Activated naive CD8-positive, alpha-beta T cell treated with anti-CD3 and anti-CD28 coated beads for 36 hours (primary cell): ENCODE results near the gene TMEM59L. TPM values are rescaled to one million over a fixed set of nuclear protein-coding genes. Genes with fewer than 3 reads are reported as not detected.
"Not testable (repeated sequence)": the region's sequence is repeated elsewhere in the genome, so short reads cannot be mapped to it uniquely, and the experiment has no call there.

Experiments used
- DNase-seq: peaks from one replicate; pipeline ENCODE4 v3.0.0; 2021
- H3K27ac Mint-ChIP-seq: one replicate; pipeline ENCODE4 v1.8.0; 2022; ENCODE audit warnings: mild to moderate bottlenecking, moderate library complexity, mixed read lengths
- H3K27me3 Mint-ChIP-seq: one replicate; pipeline ENCODE4 v1.8.0; 2022; ENCODE audit warnings: mild to moderate bottlenecking, mixed read lengths
- H3K36me3 Mint-ChIP-seq: one replicate; pipeline ENCODE4 v1.8.0; 2021; ENCODE audit warnings: mild to moderate bottlenecking, mixed read lengths
- H3K4me1 Mint-ChIP-seq: one replicate; pipeline ENCODE4 v1.8.0; 2021; ENCODE audit warnings: mixed read lengths
- H3K4me3 Mint-ChIP-seq: one replicate; pipeline ENCODE4 v1.8.0; 2022; ENCODE audit warnings: mild to moderate bottlenecking, moderate library complexity, mixed read lengths
- H3K9me3 Mint-ChIP-seq: one replicate; pipeline ENCODE4 v1.8.0; 2022; ENCODE audit warnings: mixed read lengths
- total RNA-seq, 2 experiments: library from RNA; stranded (reverse); gene quantifications; one replicate each; pipeline ENCODE4 v1.2.3, GENCODE V29; 2021

TMEM59L gene
- total RNA-seq, 2 experiments from 2014 or later: not detected

GRCh38 chr19:18590273-18591272 is 22.1 kb upstream of the TMEM59L start:
- Mint-ChIP-seq H3K4me3 (peak overlapping the region; percentile 92), H3K27me3 (peaks cover 6% of the 10 kb centered on the region), H3K36me3 (peaks cover 15% of the 10 kb centered on the region), H3K4me1 (peaks cover 33% of the 10 kb centered on the region), H3K9me3 (no peaks in the 10 kb centered on the region), H3K27ac (peak overlapping the region; percentile 96)
- no peak for DNase-seq

- Mint-ChIP-seq H3K9me3 (no peaks in the 10 kb centered on the region), H3K27me3 (peaks cover 13% of the 10 kb centered on the region), H3K27ac (no peak overlapping the region), H3K36me3 (peaks cover 15% of the 10 kb centered on the region), H3K4me1 (peaks cover 40% of the 10 kb centered on the region), H3K4me3 (no peak overlapping the region)
- DNase-seq: no peak
These were observed 20.8 kb upstream of the TMEM59L start for GRCh38 chr19:18591735-18592385.

- Mint-ChIP-seq H3K27me3 (peaks cover 13% of the 10 kb centered on the region), H3K36me3 (peaks cover 15% of the 10 kb centered on the region), H3K4me1 (peaks cover 36% of the 10 kb centered on the region)
- not testable (repeated sequence) for H3K4me3 Mint-ChIP-seq, H3K27ac Mint-ChIP-seq, H3K9me3 Mint-ChIP-seq, DNase-seq
These were observed 19.9 kb upstream of the TMEM59L start for GRCh38 chr19:18592732-18593131.

GRCh38 chr19:18593367-18594095 is 19.1 kb upstream of the TMEM59L start:
- Mint-ChIP-seq H3K4me3 (peak overlapping the region; percentile 18), H3K9me3 (no peaks in the 10 kb centered on the region), H3K36me3 (peaks cover 15% of the 10 kb centered on the region), H3K4me1 (peaks cover 29% of the 10 kb centered on the region), H3K27ac (no peak overlapping the region), H3K27me3 (peaks cover 16% of the 10 kb centered on the region)
- DNase-seq: no peak

GRCh38 chr19:18594096-18594823 is 18.4 kb upstream of the TMEM59L start:
- peak overlapping the region; percentile 66 for H3K27ac Mint-ChIP-seq

GRCh38 chr19:18594824-18595373 is 17.8 kb upstream of the TMEM59L start:
- Mint-ChIP-seq H3K27ac (peak overlapping the region; percentile 66), H3K9me3 (no peaks in the 10 kb centered on the region), H3K36me3 (peaks cover 11% of the 10 kb centered on the region), H3K4me3 (peak overlapping the region; percentile 83), H3K4me1 (peaks cover 25% of the 10 kb centered on the region), H3K27me3 (peaks cover 22% of the 10 kb centered on the region)
- DNase-seq: no peak

More at GRCh38 chr19:18594096-18594823, 18.4 kb upstream of the TMEM59L start:
- peaks cover 29% of the 10 kb centered on the region for H3K4me1 Mint-ChIP-seq
- DNase-seq: peak; percentile 86
- no peaks in the 10 kb centered on the region for H3K9me3 Mint-ChIP-seq
- peak overlapping the region; percentile 83 for H3K4me3 Mint-ChIP-seq
- peaks cover 15% of the 10 kb centered on the region for H3K36me3 Mint-ChIP-seq
- H3K27me3 Mint-ChIP-seq: peaks cover 20% of the 10 kb centered on the region

- H3K36me3 Mint-ChIP-seq: peaks cover 8% of the 10 kb centered on the region
- no peak overlapping the region for H3K27ac Mint-ChIP-seq
- peaks cover 25% of the 10 kb centered on the region for H3K27me3 Mint-ChIP-seq
- H3K4me1 Mint-ChIP-seq: peaks cover 22% of the 10 kb centered on the region
- no peaks in the 10 kb centered on the region for H3K9me3 Mint-ChIP-seq
- H3K4me3 Mint-ChIP-seq: peak overlapping the region; percentile 48
- DNase-seq: no peak
These were observed 17.2 kb upstream of the TMEM59L start for GRCh38 chr19:18595475-18595874.

GRCh38 chr19:18596752-18597157 is 15.9 kb upstream of the TMEM59L start:
- H3K9me3 Mint-ChIP-seq: no peaks in the 10 kb centered on the region
- no peak overlapping the region for H3K27ac Mint-ChIP-seq
- peaks cover 18% of the 10 kb centered on the region for H3K4me1 Mint-ChIP-seq
- H3K27me3 Mint-ChIP-seq: peaks cover 37% of the 10 kb centered on the region
- no peak for DNase-seq
- H3K36me3 Mint-ChIP-seq: no peaks in the 10 kb centered on the region
- no peak overlapping the region for H3K4me3 Mint-ChIP-seq

GRCh38 chr19:18597809-18598660 is 14.6 kb upstream of the TMEM59L start:
- no peaks in the 10 kb centered on the region for H3K9me3 Mint-ChIP-seq
- no peaks in the 10 kb centered on the region for H3K36me3 Mint-ChIP-seq
- DNase-seq: no peak
- no peak overlapping the region for H3K4me3 Mint-ChIP-seq
- H3K27me3 Mint-ChIP-seq: peaks cover 48% of the 10 kb centered on the region
- H3K4me1 Mint-ChIP-seq: peaks cover 18% of the 10 kb centered on the region
- H3K27ac Mint-ChIP-seq: no peak overlapping the region

- Mint-ChIP-seq H3K9me3 (no peaks in the 10 kb centered on the region), H3K27me3 (peaks cover 56% of the 10 kb centered on the region), H3K4me1 (peaks cover 14% of the 10 kb centered on the region), H3K4me3 (no peak overlapping the region), H3K27ac (no peak overlapping the region), H3K36me3 (no peaks in the 10 kb centered on the region)
- DNase-seq: no peak
These were observed 13.2 kb upstream of the TMEM59L start for GRCh38 chr19:18599485-18599884.

- not testable (repeated sequence) for H3K9me3 Mint-ChIP-seq, H3K4me3 Mint-ChIP-seq, DNase-seq, H3K27ac Mint-ChIP-seq, H3K4me1 Mint-ChIP-seq, H3K36me3 Mint-ChIP-seq
- H3K27me3 Mint-ChIP-seq: peaks cover 62% of the 10 kb centered on the region
These were observed 11.8 kb upstream of the TMEM59L start for GRCh38 chr19:18600692-18601397.

GRCh38 chr19:18601875-18602274 is 10.8 kb upstream of the TMEM59L start:
- Mint-ChIP-seq H3K27me3 (peaks cover 58% of the 10 kb centered on the region), H3K36me3 (no peaks in the 10 kb centered on the region), H3K4me1 (peaks cover 3% of the 10 kb centered on the region), H3K4me3 (no peak overlapping the region), H3K27ac (no peak overlapping the region), H3K9me3 (no peaks in the 10 kb centered on the region)
- no peak for DNase-seq
